ENCODE data around the gene SLC34A1.

SLC34A1 gene

GRCh38 chr5:177443144-177443983 is 59.1 kb downstream of the SLC34A1 start:
- Histone ChIP-seq H3K4me1 (ENCODE audit: control insufficient read depth, insufficient read depth, low read length) (peaks cover 21% of the 10 kb centered on the region), H3K36me3 (ENCODE audit: control insufficient read depth in 2 of 2, insufficient read depth in 2 of 2, low read length in 2 of 2) (peaks cover 0 to 5% of the 10 kb centered on the region in 2 donors), H3K9me3 (ENCODE audit: control insufficient read depth in 2 of 2, low read length in 2 of 2) (no peaks in the 10 kb centered on the region), H3K9ac (ENCODE audit: low read length in 2 of 2) (no peak overlapping the region), H3K27me3 (ENCODE audit: control insufficient read depth in 1 of 2, insufficient read depth in 2 of 2, low read length in 2 of 2) (peaks cover 3 to 8% of the 10 kb centered on the region in 2 donors), H3K27ac (ENCODE audit: low read length) (no peak overlapping the region), H3K4me3 (ENCODE audit: low read length in 2 of 2) (no peak overlapping the region)

GRCh38 chr5:177444106-177445051 is 60.1 kb downstream of the SLC34A1 start:
- peaks cover 5 to 16% of the 10 kb centered on the region in 2 donors for H3K27me3 ChIP-seq (ENCODE audit: control insufficient read depth in 1 of 2, insufficient read depth in 2 of 2, low read length in 2 of 2)
- peaks cover 0 to 2% of the 10 kb centered on the region in 2 donors for H3K36me3 ChIP-seq (ENCODE audit: control insufficient read depth in 2 of 2, insufficient read depth in 2 of 2, low read length in 2 of 2)
- H3K4me3 ChIP-seq (ENCODE audit: low read length in 2 of 2) = no peak overlapping the region
- H3K4me1 ChIP-seq (ENCODE audit: control insufficient read depth, insufficient read depth, low read length) = peaks cover 21% of the 10 kb centered on the region
- H3K9me3 ChIP-seq (ENCODE audit: control insufficient read depth in 2 of 2, low read length in 2 of 2) = no peaks in the 10 kb centered on the region
- H3K9ac ChIP-seq (ENCODE audit: low read length in 2 of 2) = no peak overlapping the region
- H3K27ac ChIP-seq (ENCODE audit: low read length) = no peak overlapping the region

- Histone ChIP-seq H3K4me1 (ENCODE audit: control insufficient read depth, insufficient read depth, low read length) (peaks cover 21% of the 10 kb centered on the region), H3K36me3 (ENCODE audit: control insufficient read depth in 2 of 2, insufficient read depth in 2 of 2, low read length in 2 of 2) (no peaks in the 10 kb centered on the region), H3K4me3 (ENCODE audit: low read length in 2 of 2) (peak overlapping the region in 1 of 2 donors; percentile 15), H3K9ac (ENCODE audit: low read length in 2 of 2) (no peak overlapping the region), H3K9me3 (ENCODE audit: control insufficient read depth in 2 of 2, low read length in 2 of 2) (no peaks in the 10 kb centered on the region), H3K27ac (ENCODE audit: low read length) (no peak overlapping the region), H3K27me3 (ENCODE audit: control insufficient read depth in 1 of 2, insufficient read depth in 2 of 2, low read length in 2 of 2) (peaks cover 5 to 25% of the 10 kb centered on the region in 2 donors)
Measured at GRCh38 chr5:177445052-177445916, 61.0 kb downstream of the SLC34A1 start.

- Histone ChIP-seq H3K9me3 (ENCODE audit: control insufficient read depth in 2 of 2, low read length in 2 of 2) (no peaks in the 10 kb centered on the region), H3K9ac (ENCODE audit: low read length in 2 of 2) (no peak overlapping the region), H3K36me3 (ENCODE audit: control insufficient read depth in 2 of 2, insufficient read depth in 2 of 2, low read length in 2 of 2) (no peaks in the 10 kb centered on the region), H3K27ac (ENCODE audit: low read length) (no peak overlapping the region), H3K27me3 (ENCODE audit: control insufficient read depth in 1 of 2, insufficient read depth in 2 of 2, low read length in 2 of 2) (peaks cover 8 to 28% of the 10 kb centered on the region in 2 donors), H3K4me3 (ENCODE audit: low read length in 2 of 2) (peak overlapping the region; percentile 52 to 79), H3K4me1 (ENCODE audit: control insufficient read depth, insufficient read depth, low read length) (peaks cover 21% of the 10 kb centered on the region)
Measured at GRCh38 chr5:177445917-177446199, 61.6 kb downstream of the SLC34A1 start.

- Histone ChIP-seq H3K9ac (ENCODE audit: low read length in 2 of 2) (no peak within 1 kb of the TSS), H3K4me1 (ENCODE audit: control insufficient read depth, insufficient read depth, low read length) (peaks cover 21% of the 10 kb centered on the region), H3K4me3 (ENCODE audit: low read length in 2 of 2) (peak within 1 kb of the TSS; percentile 52 to 79)
Measured at GRCh38 chr5:177446200-177447065, 62.2 kb downstream of the SLC34A1 start, which contains the start of gene PRR7. TSS of gene PRR7 (plus strand) at chr5:177446814. CDS start at chr5:177455068, 8,254 bp downstream.

GRCh38 chr5:177447066-177447610 is 62.9 kb downstream of the SLC34A1 start:
- Histone ChIP-seq H3K9ac (ENCODE audit: low read length in 2 of 2) (no peak overlapping the region), H3K9me3 (ENCODE audit: control insufficient read depth in 2 of 2, low read length in 2 of 2) (no peaks in the 10 kb centered on the region), H3K36me3 (ENCODE audit: control insufficient read depth in 2 of 2, insufficient read depth in 2 of 2, low read length in 2 of 2) (no peaks in the 10 kb centered on the region), H3K27me3 (ENCODE audit: control insufficient read depth in 1 of 2, insufficient read depth in 2 of 2, low read length in 2 of 2) (peaks cover 11 to 28% of the 10 kb centered on the region in 2 donors), H3K4me1 (ENCODE audit: control insufficient read depth, insufficient read depth, low read length) (peaks cover 21% of the 10 kb centered on the region), H3K27ac (ENCODE audit: low read length) (no peak overlapping the region), H3K4me3 (ENCODE audit: low read length in 2 of 2) (peak overlapping the region; percentile 31 to 79)

More at GRCh38 chr5:177446200-177447065, 62.2 kb downstream of the SLC34A1 start, which contains the start of gene PRR7:
- Histone ChIP-seq H3K36me3 (ENCODE audit: control insufficient read depth in 2 of 2, insufficient read depth in 2 of 2, low read length in 2 of 2) (no peaks in the 10 kb centered on the region), H3K27ac (ENCODE audit: low read length) (no peak within 1 kb of the TSS), H3K27me3 (ENCODE audit: control insufficient read depth in 1 of 2, insufficient read depth in 2 of 2, low read length in 2 of 2) (peaks cover 10 to 28% of the 10 kb centered on the region in 2 donors), H3K9me3 (ENCODE audit: control insufficient read depth in 2 of 2, low read length in 2 of 2) (no peaks in the 10 kb centered on the region)

GRCh38 chr5:177447611-177448243 is 63.5 kb downstream of the SLC34A1 start:
- Histone ChIP-seq H3K27ac (ENCODE audit: low read length) (no peak overlapping the region), H3K9ac (ENCODE audit: low read length in 2 of 2) (no peak overlapping the region)

More at GRCh38 chr5:177447611-177448243, 63.5 kb downstream of the SLC34A1 start:
- Histone ChIP-seq H3K4me1 (ENCODE audit: control insufficient read depth, insufficient read depth, low read length) (peaks cover 21% of the 10 kb centered on the region), H3K27me3 (ENCODE audit: control insufficient read depth in 1 of 2, insufficient read depth in 2 of 2, low read length in 2 of 2) (peaks cover 12 to 28% of the 10 kb centered on the region in 2 donors), H3K36me3 (ENCODE audit: control insufficient read depth in 2 of 2, insufficient read depth in 2 of 2, low read length in 2 of 2) (no peaks in the 10 kb centered on the region), H3K9me3 (ENCODE audit: control insufficient read depth in 2 of 2, low read length in 2 of 2) (no peaks in the 10 kb centered on the region), H3K4me3 (ENCODE audit: low read length in 2 of 2) (peak overlapping the region in 1 of 2 donors; percentile 29)

Data from stomach smooth muscle (tissue), 2 donors.